Measurements from ENCODE around the gene BMP6. TPM values are rescaled to one million over a fixed set of nuclear protein-coding genes. Genes with fewer than 3 reads are reported as not detected.

Gene BMP6
- total RNA-seq, 1 experiment from 2014 or later: 0.28 TPM

- TF ChIP-seq CTCF (conservative IDR thresholded peaks at IDR 0.05): no peak
- Mint-ChIP-seq H3K9me3 (peaks cover 0 to 2% of the 10 kb centered on the region in 2 experiments; a peak in 1 of 5 replicates), H3K4me3 (no peak overlapping the region), H3K27me3 (ENCODE audit: low read depth) (no peaks in the 10 kb centered on the region; the same call in 1 of the 2 replicates), H3K4me1 (no peaks in the 10 kb centered on the region), H3K27ac (no peak overlapping the region), H3K36me3 (ENCODE audit: insufficient read depth in 1 of 3, low read depth in 3 of 3) (no peaks in the 10 kb centered on the region)
- no peak overlapping the region for H3K14ac ChIP-seq (ENCODE audit: insufficient read depth, low read length)
- H3K23me2 ChIP-seq (ENCODE audit: insufficient read length, low read depth, low read length, poor library complexity, severe bottlenecking): no peaks in the 10 kb centered on the region
- no peak overlapping the region for H3K27ac ChIP-seq (ENCODE audit: insufficient read length, low read depth, low read length)
- no peak overlapping the region for H3K9ac ChIP-seq (ENCODE audit: extremely low read depth, insufficient read length, low read length)
- no peak overlapping the region for H3K18ac ChIP-seq (ENCODE audit: insufficient read length, low read depth, low read length)
- H2BK20ac ChIP-seq (ENCODE audit: low read depth, low read length, poor library complexity, severe bottlenecking): no peak overlapping the region
- no peaks in the 10 kb centered on the region for H3K79me1 ChIP-seq (ENCODE audit: insufficient read depth, low read depth, low read length, poor library complexity, severe bottlenecking)
- no peak overlapping the region for H3K56ac ChIP-seq (ENCODE audit: insufficient read length, low read depth, low read length)
- no peaks in the 10 kb centered on the region for H3K79me2 ChIP-seq (ENCODE audit: insufficient read depth, low read length)
- H4K91ac ChIP-seq (ENCODE audit: insufficient read length, low read depth, low read length): no peak overlapping the region
- no peak overlapping the region for H4K5ac ChIP-seq (ENCODE audit: insufficient read length, low read depth, low read length)
- no CpG with 5 or more reads among the region's 4 CpGs for WGBS (ENCODE audit: extremely low coverage, insufficient read length, low lambda C conversion rate)
- H3K23ac ChIP-seq (ENCODE audit: insufficient read length, low read depth, low read length): no peak overlapping the region
- no peak overlapping the region for H3K4ac ChIP-seq (ENCODE audit: low read depth, low read length)
- no peak overlapping the region for H3K4me2 ChIP-seq (ENCODE audit: insufficient read depth, insufficient read length, low read length)
- H2BK15ac ChIP-seq (ENCODE audit: low read depth, low read length): no peak overlapping the region; the same call in 1 of the 2 replicates
- no peak overlapping the region for H2AK5ac ChIP-seq (ENCODE audit: insufficient read length, low read length)
- no peaks in the 10 kb centered on the region for H4K20me1 ChIP-seq (ENCODE audit: control insufficient read depth, insufficient read depth, insufficient read length)
- DNase-seq: no peak
- no peak overlapping the region for H3T11ph ChIP-seq (ENCODE audit: low read length)
- no peak overlapping the region for H2BK120ac ChIP-seq (ENCODE audit: low read depth, low read length, poor library complexity, severe bottlenecking)
- H3K27me3 ChIP-seq (ENCODE audit: insufficient read depth, low read length): no peaks in the 10 kb centered on the region
- no peak overlapping the region for H2AFZ ChIP-seq (ENCODE audit: low read length)
- no peak overlapping the region for H2BK12ac ChIP-seq (ENCODE audit: insufficient read length, low read depth, low read length)
- H2BK5ac ChIP-seq (ENCODE audit: insufficient read length, low read length): no peak overlapping the region
- H4K8ac ChIP-seq (replicated peaks; ENCODE audit: insufficient read length, low read depth, low read length): no peak overlapping the region
- H3K9me3 ChIP-seq (ENCODE audit: control insufficient read depth, low read depth, low read length): no peaks in the 10 kb centered on the region
- H3K4me1 ChIP-seq (ENCODE audit: insufficient read depth, low read length): no peaks in the 10 kb centered on the region
These were observed 20.4 kb upstream of the BMP6 start for GRCh38 chr6:7705483-7705882.
